DMS79 (cell line): ENCODE results near the gene PPP1R15B.

Experiments
- DNase-seq: peaks from one replicate; lab custom pipeline; 2025; lab: John Stamatoyannopoulos, UW

PPP1R15B gene

GRCh38 chr1:204367193-204367858 is 44.3 kb downstream of the PPP1R15B start:
- no peak for DNase-seq

GRCh38 chr1:204366759-204367158 is 44.9 kb downstream of the PPP1R15B start:
- DNase-seq = no peak

- peak; percentile 25 for DNase-seq
Measured at GRCh38 chr1:204363335-204364114, 48.1 kb downstream of the PPP1R15B start.

- DNase-seq = no peak
Measured at GRCh38 chr1:204362984-204363334, 48.7 kb downstream of the PPP1R15B start.

GRCh38 chr1:204361781-204362180 is 49.8 kb downstream of the PPP1R15B start:
- DNase-seq = no peak

GRCh38 chr1:204361341-204361771 is 50.3 kb downstream of the PPP1R15B start:
- peak; percentile 6 for DNase-seq

- no peak for DNase-seq
Measured at GRCh38 chr1:204360314-204360713, 51.3 kb downstream of the PPP1R15B start.

- peak; percentile 41 for DNase-seq
Measured at GRCh38 chr1:204359474-204360255, 52.0 kb downstream of the PPP1R15B start, which contains the start of gene PLEKHA6. TSS of gene PLEKHA6 (minus strand) at chr1:204359929. CDS start at chr1:204273727, 86,202 bp downstream.

GRCh38 chr1:204359131-204359473 is 52.5 kb downstream of the PPP1R15B start:
- no peak for DNase-seq

GRCh38 chr1:204358605-204359004 is 53.0 kb downstream of the PPP1R15B start:
- no peak for DNase-seq

- DNase-seq = no peak
Measured at GRCh38 chr1:204357551-204358490, 53.8 kb downstream of the PPP1R15B start.

GRCh38 chr1:204356997-204357396 is 54.6 kb downstream of the PPP1R15B start:
- no peak for DNase-seq

- DNase-seq = no peak
Measured at GRCh38 chr1:204355913-204356312, 55.7 kb downstream of the PPP1R15B start.

GRCh38 chr1:204354579-204354978 is 57.0 kb downstream of the PPP1R15B start:
- no peak for DNase-seq
